Fibroblast of peridontal ligament (primary cell): ENCODE data around the gene BCLAF3.

Source experiments
- DNase-seq: peaks from one replicate; pipeline ENCODE4 v3.0.0-alpha.2; 2010; ENCODE audit errors: extremely low read depth

The BCLAF3 gene

DNA sequence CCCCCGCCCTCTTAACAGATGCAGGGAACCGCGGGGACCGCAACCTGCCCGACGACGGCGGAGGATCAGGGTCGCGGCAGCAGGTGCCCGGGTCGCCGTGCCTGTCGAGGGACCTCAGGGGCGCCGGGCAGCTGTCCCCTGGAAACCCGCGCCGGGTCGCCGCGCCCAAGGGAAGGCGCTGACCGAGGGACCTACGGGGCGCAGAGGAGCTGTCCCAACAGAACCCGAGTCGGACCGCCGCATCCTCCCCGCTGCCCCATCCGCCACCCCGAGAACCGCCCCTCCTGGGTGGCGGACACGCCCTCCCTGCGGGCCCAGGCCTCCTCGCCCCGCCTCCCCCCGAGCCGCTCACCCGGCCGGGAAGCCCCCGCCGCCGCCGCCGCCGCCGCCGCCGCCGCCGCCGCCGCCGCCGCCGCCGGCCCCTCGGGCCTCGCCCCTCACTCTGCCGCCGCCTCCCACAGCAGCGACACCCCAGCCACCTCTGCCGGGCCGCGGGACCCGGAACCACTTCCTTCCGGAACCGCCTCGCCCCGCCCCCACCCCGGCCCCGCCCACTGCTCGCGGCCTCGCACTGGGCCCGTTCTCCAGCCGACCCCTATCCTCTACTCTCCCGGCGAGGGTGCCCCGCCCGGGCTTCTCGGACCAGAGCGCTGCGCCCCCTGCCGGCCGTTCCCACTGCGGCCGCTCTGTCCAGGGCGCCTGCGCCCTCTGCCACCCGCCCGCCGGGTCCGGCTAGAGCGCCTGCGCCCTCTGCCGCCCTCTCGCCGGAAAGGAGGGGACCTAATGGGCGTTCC, at the start of gene BCLAF3:
Gene BCLAF3 (minus strand): TSS at position 506 of the 794 bp plus-strand sequence. CDS start 20,797 bp downstream, outside the sequence.
- DNase-seq = peak; percentile 78

DNA sequence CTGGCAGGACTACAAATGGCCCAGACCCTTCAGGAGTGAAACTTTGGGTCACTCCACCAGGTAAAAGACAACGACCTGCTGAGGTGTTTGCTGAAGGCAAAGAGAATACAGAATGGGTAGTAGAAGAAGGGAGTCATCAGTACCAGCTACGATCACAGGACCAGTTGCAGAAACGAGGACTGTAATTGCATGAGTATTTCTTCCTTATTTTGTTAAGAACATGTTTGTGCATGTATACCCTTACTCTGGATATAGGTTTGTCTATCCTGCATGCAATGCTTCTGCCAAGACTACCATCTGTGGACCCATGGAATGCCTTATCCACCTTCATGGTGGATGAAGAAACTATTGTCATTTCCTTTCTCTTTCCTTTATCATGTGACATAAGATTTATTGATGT, 48.1 kb upstream of the BCLAF3 start:
- DNase-seq = no peak

DNA sequence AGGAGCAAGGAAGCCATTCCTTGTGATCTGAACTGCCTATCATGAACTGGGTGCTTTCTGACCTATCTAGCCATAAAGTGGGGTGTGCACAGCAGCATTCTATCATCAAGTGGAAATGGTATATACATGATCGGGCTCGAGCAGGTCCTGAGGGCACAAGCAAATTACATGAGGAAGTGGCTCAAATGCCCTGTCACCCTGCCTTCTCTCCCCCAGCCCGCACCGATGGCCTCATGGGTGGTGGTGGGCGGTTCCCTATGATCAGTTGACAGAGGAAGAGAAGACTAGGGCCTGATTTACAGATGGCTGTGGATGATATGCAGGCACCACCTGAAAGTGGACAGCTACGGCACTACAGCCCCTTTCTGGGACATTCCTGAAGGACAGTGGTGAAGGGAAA, 46.3 kb upstream of the BCLAF3 start:
- no peak for DNase-seq

- no peak for DNase-seq
These were observed 41.3 kb upstream of the BCLAF3 start for GRCh38 chrX:20032201-20032600.

GRCh38 chrX:20029728-20030127, 38.9 kb upstream of the BCLAF3 start:
- no peak for DNase-seq

DNA sequence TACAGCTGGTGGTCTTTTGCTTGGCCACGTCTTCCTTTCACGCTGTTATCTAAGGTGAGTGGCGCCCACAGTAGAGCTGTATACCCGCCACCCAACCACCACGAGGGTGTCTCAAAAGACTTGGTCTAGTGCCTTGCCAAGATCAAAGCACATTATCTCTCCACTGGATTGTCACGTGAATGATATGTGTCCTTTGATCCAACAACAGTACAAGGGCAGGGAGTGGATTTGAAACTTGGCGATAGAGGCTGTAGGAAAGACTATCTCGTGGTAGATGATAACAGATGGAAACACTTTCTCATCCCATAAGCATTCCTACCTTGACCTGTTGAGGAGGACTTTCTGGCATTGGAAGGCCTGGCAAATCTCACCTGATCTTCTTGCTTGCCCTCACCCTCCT, 37.7 kb upstream of the BCLAF3 start:
- DNase-seq = no peak

DNA sequence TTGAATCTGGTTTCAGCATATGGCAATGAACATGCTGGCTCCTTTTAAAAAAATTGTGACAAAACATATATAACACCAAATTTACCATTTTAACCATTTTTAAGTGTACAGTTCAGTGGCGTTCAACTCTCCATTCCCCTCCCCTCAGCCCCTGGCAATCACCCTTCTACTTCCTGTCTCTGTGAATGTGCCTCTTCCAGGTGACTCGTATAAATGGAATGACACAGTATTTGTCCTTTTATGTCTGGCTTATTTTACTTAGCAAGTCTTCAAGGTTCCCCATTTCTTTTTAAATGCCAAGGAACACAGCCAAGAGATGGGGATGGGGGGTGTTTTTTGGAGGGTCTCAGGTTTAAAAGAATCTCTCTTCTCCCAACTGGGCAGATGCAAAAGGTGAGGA, 35.4 kb upstream of the BCLAF3 start:
- DNase-seq = peak; percentile 56

DNA sequence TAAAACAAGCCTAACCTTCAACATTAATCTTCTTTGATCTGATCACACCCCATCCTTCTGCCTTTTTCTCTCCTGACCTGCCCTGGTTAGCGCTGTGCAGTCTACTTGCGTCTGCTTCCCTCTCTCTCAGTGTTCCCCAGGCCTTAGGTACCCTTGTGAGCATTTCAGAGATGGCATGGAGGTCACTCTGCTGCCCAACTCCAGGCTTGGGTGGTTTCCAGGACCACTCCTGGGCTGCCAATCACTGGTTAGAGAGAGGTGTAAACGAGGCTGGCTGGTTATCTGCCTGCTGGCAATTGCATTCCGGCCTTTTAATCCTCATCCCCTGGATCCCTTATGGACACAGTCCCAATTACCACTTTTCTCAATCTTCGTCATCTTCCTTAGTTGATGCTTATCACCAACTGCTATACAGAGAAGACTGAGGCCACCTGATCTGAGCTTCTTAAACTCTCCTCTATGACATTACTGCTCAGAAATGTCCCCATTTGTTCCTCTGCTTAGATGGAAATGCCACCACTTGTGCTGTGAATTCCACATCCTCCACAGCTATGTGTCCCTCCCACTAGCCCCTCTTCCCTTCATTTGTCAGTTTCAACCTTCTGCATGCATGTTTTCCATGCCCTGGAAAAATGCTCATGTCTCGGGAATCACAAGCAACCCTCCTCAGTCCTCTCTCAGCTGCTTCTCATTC, 29.0 kb upstream of the BCLAF3 start:
- DNase-seq = no peak

DNA sequence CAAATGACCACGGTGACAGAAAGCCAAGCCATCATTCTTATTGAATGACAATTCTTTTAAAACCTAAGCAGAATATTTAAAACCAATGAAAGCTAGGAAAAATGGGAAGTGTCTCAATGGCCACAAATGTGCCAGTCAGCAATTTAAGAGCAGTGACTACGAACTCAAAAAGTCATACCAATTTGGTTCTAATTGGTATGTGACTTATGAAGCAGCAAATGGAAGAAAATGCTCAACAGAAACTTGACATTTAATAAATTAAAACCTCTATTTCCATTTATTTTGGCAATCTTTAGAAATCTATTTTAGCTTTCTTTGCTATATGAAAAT, 25.7 kb upstream of the BCLAF3 start:
- no peak for DNase-seq

- DNase-seq = no peak
These were observed 25.2 kb upstream of the BCLAF3 start for GRCh38 chrX:20015945-20016615.

DNA sequence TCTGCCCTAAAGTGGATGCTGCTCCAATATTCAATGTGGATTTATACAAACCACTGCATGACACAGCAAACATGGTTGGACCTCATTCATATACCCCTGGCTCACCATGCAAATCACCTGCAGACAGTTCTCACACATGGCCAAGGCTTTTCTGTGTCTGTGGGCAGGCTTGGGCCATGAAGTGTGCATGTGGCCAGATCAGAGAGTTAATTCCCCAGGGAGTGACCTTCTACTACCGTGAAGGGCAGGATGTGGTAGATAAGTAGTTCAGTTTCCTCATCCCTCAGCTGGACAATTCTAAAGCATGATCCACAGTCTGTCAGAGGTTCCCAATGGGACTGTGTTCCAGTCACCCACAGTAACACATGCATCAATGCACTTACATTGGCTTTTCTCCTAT, 24.6 kb upstream of the BCLAF3 start:
- DNase-seq = no peak

GRCh38 chrX:20011608-20012007, 20.7 kb upstream of the BCLAF3 start:
- peak; percentile 59 for DNase-seq

DNA sequence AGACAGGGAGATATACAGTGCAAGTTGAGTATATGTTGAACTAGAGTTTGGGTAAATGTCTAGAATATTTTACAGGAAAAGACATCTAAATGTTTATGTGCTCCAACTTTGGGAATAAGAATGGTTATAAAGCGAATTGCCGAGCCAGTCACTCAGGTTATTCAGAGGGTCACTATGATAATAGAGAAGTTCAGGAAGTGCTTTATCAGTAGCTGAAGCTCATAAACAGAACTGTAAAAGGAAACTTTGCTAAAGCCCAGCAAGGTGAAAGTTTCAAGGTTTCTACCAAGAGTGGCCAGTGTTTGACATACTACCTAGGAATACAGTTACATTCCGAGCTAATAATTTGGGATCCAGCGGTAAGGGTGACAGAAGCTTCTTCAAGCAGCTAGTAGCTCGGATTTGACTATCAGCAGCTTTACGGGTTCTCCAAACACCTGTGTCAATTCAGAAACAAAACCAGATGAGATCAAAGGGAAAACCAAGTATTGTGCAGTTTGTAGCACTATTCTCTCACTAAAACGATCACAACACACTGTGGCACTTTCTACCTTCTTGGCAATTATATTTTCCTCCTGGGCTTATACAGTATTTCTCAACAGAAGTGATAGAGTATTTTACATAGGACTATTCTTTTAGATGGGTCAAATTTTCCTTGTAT, 17.2 kb upstream of the BCLAF3 start:
- no peak for DNase-seq

DNA sequence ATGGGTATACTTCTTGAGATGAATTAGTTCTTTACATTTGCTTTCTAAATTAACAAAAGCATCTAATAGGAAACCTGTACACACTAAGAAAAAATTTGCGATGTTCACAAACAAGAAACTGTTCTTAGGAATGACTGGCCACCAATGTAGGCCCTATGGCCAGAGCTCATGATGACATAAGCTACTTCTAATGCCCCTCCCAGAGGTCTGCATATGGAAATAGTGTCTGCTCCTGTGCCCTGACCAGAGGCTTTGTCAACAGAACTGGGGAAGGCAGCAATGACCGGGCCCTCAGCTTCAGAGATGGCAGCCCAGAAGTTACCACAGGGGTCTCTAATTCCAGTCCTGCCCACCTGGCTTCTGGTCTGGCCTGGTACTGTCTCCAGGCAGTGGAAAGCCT, 15.0 kb upstream of the BCLAF3 start:
- DNase-seq = no peak

GRCh38 chrX:20001588-20001987, 10.7 kb upstream of the BCLAF3 start:
- DNase-seq = no peak

- DNase-seq = no peak
These were observed 473 bp upstream of the BCLAF3 start for GRCh38 chrX:19991350-19991718.

GRCh38 chrX:19990151-19990555, 708 bp downstream of the BCLAF3 start:
- no peak for DNase-seq

- DNase-seq = no peak
These were observed 3.0 kb downstream of the BCLAF3 start for GRCh38 chrX:19987856-19988255.

GRCh38 chrX:19986531-19986930, 4.3 kb downstream of the BCLAF3 start:
- DNase-seq = no peak

DNA sequence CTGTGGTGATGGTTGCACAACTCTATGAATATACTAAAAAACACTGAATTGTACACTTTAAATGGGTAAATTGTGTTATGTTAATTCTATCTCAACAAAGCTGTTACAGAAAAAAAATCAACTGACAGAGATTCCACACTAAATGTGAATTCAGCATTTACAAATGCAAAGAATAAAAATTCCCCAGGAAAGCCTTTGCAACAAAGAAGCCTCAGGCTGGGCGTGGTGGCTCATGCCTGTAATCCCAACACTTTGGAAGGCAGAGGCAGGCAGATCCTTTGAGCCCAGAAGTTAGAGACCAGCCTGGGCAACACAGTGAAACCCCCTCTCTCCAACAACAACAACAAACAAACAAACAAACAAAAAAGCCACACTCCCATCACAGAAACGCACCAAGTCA, 8.9 kb downstream of the BCLAF3 start:
- DNase-seq = no peak

DNA sequence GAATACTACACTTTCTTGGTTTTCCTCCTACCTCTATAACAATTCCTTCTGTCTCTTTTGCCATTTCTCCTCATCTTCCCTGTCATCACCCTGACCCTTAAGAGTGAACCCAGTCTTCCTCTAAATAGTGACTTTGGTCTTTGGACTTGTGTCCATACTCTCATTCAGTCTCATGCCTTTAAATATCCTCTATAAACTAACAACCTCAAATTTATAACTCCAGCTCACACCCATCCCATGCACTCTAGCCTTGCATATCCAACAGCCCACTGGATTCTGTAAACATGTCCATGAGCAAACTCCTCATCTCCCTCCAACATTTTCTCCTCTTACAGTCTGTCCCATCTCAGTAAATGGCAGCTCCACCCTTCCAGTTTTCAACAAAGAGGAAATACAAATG, 15.0 kb downstream of the BCLAF3 start:
- no peak for DNase-seq

DNA sequence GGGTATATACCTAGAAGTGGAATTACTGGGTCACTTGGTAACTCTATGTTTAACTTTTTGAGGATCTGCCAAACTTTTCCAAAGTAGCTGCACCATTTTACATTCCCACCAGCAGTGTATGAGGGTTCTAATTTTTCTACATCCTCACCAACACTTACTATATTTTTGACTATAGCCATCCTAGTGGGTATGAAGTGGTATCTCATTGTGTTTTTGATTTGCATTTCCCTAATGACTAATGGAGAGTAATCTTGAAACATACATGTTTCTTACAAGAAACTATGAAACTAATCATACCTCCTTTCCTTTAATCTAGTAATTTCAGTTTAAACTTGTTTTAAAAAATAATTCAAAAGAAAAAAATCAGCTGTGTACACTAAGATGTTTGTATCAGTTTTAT, 17.9 kb downstream of the BCLAF3 start:
- no peak for DNase-seq

GRCh38 chrX:19968276-19968675, 22.6 kb downstream of the BCLAF3 start:
- DNase-seq = no peak
